Progenitor cell of endocrine pancreas (in vitro differentiated cells): Measurements from ENCODE around the gene MEIS2. TPM values are rescaled to one million over a fixed set of nuclear protein-coding genes. Genes with fewer than 3 reads are reported as not detected.

Experiments
- DNase-seq: peaks from one replicate; pipeline ENCODE4 v3.0.0; 2021; ENCODE audit warnings: low spot score; ENCODE audit not compliant: unreplicated experiment
- H3K27ac Mint-ChIP-seq: 2 replicates; pipeline ENCODE4 v1.8.0; 2021; ENCODE audit warnings: mild to moderate bottlenecking, moderate library complexity, mixed read lengths
- H3K27me3 Mint-ChIP-seq: 2 replicates; pipeline ENCODE4 v1.8.0; 2021; ENCODE audit warnings: mixed read lengths
- H3K36me3 Mint-ChIP-seq: 2 replicates; pipeline ENCODE4 v1.8.0; 2022; ENCODE audit warnings: mixed read lengths; ENCODE audit not compliant: insufficient read depth
- H3K4me1 Mint-ChIP-seq: 2 replicates; pipeline ENCODE4 v1.8.0; 2021; ENCODE audit warnings: low read depth, mixed read lengths
- H3K4me3 Mint-ChIP-seq: 2 replicates; pipeline ENCODE4 v1.8.0; 2021; ENCODE audit warnings: low read depth, mild to moderate bottlenecking, moderate library complexity, mixed read lengths
- H3K9me3 Mint-ChIP-seq: 2 replicates; pipeline ENCODE4 v1.8.0; 2021; ENCODE audit warnings: low read depth, mixed read lengths
- total RNA-seq: library from RNA; stranded (reverse); gene quantifications from 2 replicates; pipeline ENCODE4 v1.2.1, GENCODE V29; 2021
- TF ChIP-seq, protein P1 (sequence below): fragments of 200-600 bp; sonication (generic); IDR thresholded peaks from one replicate; pipeline ENCODE4 v1.5.0; 2021; ENCODE audit warnings: antibody characterized with exemption, mild to moderate bottlenecking; ENCODE audit not compliant: unreplicated experiment

Gene MEIS2
- total RNA-seq, 1 donor from 2014 or later = 133 TPM

GRCh38 chr15:37007301-37007700 is 93.0 kb downstream of the MEIS2 start:
- no peak overlapping the region for H3K4me3 Mint-ChIP-seq
- DNase-seq = no peak
- peaks cover 28% of the 10 kb centered on the region for H3K4me1 Mint-ChIP-seq
- peak overlapping the region; percentile 27 for H3K27ac Mint-ChIP-seq
- peaks cover 5% of the 10 kb centered on the region for H3K9me3 Mint-ChIP-seq
- peaks cover 49% of the 10 kb centered on the region for H3K36me3 Mint-ChIP-seq
- H3K27me3 Mint-ChIP-seq = no peaks in the 10 kb centered on the region
- TF ChIP-seq, protein P1, sequence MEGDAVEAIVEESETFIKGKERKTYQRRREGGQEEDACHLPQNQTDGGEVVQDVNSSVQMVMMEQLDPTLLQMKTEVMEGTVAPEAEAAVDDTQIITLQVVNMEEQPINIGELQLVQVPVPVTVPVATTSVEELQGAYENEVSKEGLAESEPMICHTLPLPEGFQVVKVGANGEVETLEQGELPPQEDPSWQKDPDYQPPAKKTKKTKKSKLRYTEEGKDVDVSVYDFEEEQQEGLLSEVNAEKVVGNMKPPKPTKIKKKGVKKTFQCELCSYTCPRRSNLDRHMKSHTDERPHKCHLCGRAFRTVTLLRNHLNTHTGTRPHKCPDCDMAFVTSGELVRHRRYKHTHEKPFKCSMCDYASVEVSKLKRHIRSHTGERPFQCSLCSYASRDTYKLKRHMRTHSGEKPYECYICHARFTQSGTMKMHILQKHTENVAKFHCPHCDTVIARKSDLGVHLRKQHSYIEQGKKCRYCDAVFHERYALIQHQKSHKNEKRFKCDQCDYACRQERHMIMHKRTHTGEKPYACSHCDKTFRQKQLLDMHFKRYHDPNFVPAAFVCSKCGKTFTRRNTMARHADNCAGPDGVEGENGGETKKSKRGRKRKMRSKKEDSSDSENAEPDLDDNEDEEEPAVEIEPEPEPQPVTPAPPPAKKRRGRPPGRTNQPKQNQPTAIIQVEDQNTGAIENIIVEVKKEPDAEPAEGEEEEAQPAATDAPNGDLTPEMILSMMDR = no peak

GRCh38 chr15:37004981-37005735 is 95.2 kb downstream of the MEIS2 start:
- Mint-ChIP-seq H3K9me3 (peaks cover 5% of the 10 kb centered on the region), H3K27me3 (no peaks in the 10 kb centered on the region), H3K4me1 (peaks cover 30% of the 10 kb centered on the region), H3K27ac (no peak overlapping the region), H3K36me3 (peaks cover 54% of the 10 kb centered on the region), H3K4me3 (no peak overlapping the region)
- TF ChIP-seq, protein P1 = no peak
- no peak for DNase-seq

DNA sequence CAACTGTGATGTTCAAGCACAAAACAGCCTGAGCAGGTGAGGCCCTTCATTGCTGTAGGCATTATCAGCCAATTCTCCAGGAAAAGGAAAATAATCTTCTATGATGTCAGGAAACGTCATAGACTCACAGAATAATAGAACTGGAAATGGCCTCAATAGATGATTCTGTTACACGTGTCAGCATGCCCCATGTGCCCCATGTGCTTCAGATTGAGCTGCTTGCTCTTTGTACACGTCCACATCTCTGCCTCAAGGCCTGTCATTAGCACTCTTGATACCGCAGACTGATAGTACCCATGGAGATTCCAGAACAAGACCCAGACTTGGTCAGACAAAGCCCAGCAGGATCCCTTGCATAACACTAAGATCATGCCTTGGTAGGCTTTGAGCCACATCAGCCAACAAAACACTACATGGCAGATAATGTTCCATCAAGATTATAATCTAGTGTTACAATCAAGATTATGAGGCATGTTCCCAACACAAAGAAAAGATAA is 95.9 kb downstream of the MEIS2 start:
- H3K36me3 Mint-ChIP-seq = peaks cover 53% of the 10 kb centered on the region
- DNase-seq = no peak
- no peaks in the 10 kb centered on the region for H3K27me3 Mint-ChIP-seq
- H3K27ac Mint-ChIP-seq = no peak overlapping the region
- TF ChIP-seq, protein P1 = no peak
- peaks cover 26% of the 10 kb centered on the region for H3K4me1 Mint-ChIP-seq
- peaks cover 2% of the 10 kb centered on the region for H3K9me3 Mint-ChIP-seq
- no peak overlapping the region for H3K4me3 Mint-ChIP-seq

DNA sequence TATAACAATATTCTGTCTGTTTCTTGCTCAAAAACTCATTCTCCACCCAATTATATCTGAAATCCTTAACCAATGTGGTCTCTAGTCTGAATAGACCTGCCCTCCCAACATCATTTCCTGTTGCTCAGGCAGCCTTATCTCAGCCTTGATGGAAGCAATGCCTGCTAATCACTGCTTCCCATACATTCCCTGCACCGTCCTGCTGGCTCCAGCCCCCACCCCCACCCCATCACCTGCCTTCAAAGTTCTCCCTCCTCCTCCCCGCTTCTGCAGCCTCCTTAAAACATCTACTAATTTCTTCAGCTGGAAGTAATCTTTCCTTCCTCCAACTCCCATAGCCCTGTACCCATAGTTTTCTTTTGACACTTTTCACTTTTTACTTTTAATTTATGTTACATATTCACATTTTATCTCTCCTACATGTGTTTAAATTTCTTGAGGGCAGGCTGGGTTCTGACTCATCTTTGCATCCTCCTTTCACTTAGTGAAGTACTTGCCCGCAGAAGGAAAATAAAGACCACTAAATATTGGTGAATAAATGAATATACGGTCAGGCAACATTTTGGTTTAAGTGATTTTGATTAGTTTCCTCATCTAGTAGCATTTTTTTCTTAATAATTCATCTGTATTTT is 98.2 kb downstream of the MEIS2 start:
- Mint-ChIP-seq H3K4me3 (no peak overlapping the region), H3K36me3 (peaks cover 53% of the 10 kb centered on the region), H3K27ac (peak overlapping the region; percentile 4), H3K9me3 (no peaks in the 10 kb centered on the region), H3K4me1 (peaks cover 19% of the 10 kb centered on the region), H3K27me3 (no peaks in the 10 kb centered on the region)
- no peak for DNase-seq
- TF ChIP-seq, protein P1 = no peak

DNA sequence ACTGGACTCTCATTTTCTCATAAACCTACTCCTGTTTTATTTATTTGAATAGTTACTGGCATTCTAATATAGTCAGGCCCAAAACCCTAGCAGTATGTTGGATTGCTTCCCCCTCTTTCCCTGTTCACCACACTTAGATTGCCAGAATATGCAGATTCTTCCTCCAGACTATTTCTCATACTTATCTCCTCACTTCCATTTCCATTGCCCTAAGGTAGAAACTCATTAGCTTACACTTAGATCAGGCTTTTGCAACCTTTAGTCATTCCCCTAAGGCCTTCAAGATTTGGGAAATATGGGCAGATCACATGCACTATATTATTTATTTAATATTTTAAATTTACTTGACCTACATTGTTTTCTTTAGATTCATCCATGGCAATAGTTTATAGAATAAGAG is 98.9 kb downstream of the MEIS2 start:
- Mint-ChIP-seq H3K4me3 (no peak overlapping the region), H3K4me1 (peaks cover 26% of the 10 kb centered on the region), H3K27ac (no peak overlapping the region), H3K9me3 (no peaks in the 10 kb centered on the region), H3K36me3 (peaks cover 51% of the 10 kb centered on the region), H3K27me3 (no peaks in the 10 kb centered on the region)
- TF ChIP-seq, protein P1 = no peak
- DNase-seq = no peak
